MM.1S (cell line): Measurements from ENCODE around the gene KRT13.

Experiments
- DNase-seq: peaks from one replicate; pipeline ENCODE4 v3.0.0-alpha.2; 2015
- H2AFZ ChIP-seq: fragments of 300-600 bp; sonication (generic); 2 replicates; pipeline ENCODE4 v1.6.0; 2016; ENCODE audit warnings: antibody characterized with exemption, low read length
- H3F3A ChIP-seq: fragments of 300-600 bp; sonication (generic); 2 replicates; pipeline ENCODE4 v1.6.1; 2016; ENCODE audit warnings: mild to moderate bottlenecking, antibody characterized with exemption, low read length, moderate library complexity, mixed read lengths; ENCODE audit not compliant: insufficient read depth
- H3K27ac ChIP-seq: fragments of 300-600 bp; sonication (generic); 2 replicates; pipeline ENCODE4 v1.5.1; 2016; ENCODE audit warnings: mild to moderate bottlenecking, low read length
- H3K27me3 ChIP-seq: fragments of 300-600 bp; sonication (generic); replicated peaks from 2 replicates; pipeline ENCODE4 v1.6.0; 2016; ENCODE audit warnings: low read length; ENCODE audit not compliant: insufficient read depth
- H3K36me3 ChIP-seq: fragments of 300-600 bp; sonication (generic); replicated peaks from 2 replicates; pipeline ENCODE4 v1.6.1; 2016; ENCODE audit warnings: mild to moderate bottlenecking, low read length, mixed read lengths; ENCODE audit not compliant: insufficient read depth
- H3K4me1 ChIP-seq: fragments of 300-600 bp; sonication (generic); 2 replicates; pipeline ENCODE4 v1.6.1; 2016; ENCODE audit warnings: low read length, mixed read lengths
- H3K4me2 ChIP-seq: fragments of 300-600 bp; sonication (generic); 2 replicates; pipeline ENCODE4 v1.6.0; 2016; ENCODE audit warnings: low read depth, low read length
- H3K4me3 ChIP-seq: fragments of 300-600 bp; sonication (generic); 2 replicates; pipeline ENCODE4 v1.5.1; 2016; ENCODE audit warnings: low read length, mixed read lengths
- H3K79me2 ChIP-seq: fragments of 300-600 bp; sonication (generic); 2 replicates; pipeline ENCODE4 v1.6.1; 2016; ENCODE audit warnings: mixed run types, low read length, mixed read lengths
- H3K9ac ChIP-seq: fragments of 300-600 bp; sonication (generic); 2 replicates; pipeline ENCODE4 v1.6.1; 2016; ENCODE audit warnings: low read length, mixed read lengths
- H3K9me2 ChIP-seq: fragments of 300-600 bp; sonication (generic); replicated peaks from 2 replicates; pipeline ENCODE4 v1.6.1; 2016; ENCODE audit warnings: mild to moderate bottlenecking, low read length, mixed read lengths; ENCODE audit not compliant: insufficient read depth
- H3K9me3 ChIP-seq: fragments of 300-600 bp; sonication (generic); replicated peaks from 2 replicates; pipeline ENCODE4 v1.6.1; 2016; ENCODE audit warnings: mild to moderate bottlenecking, low read length, mixed read lengths; ENCODE audit not compliant: insufficient read depth
- H4K20me1 ChIP-seq: fragments of 300-600 bp; sonication (generic); 2 replicates; pipeline ENCODE4 v1.6.1; 2016; ENCODE audit warnings: mild to moderate bottlenecking, low read length, moderate library complexity, mixed read lengths; ENCODE audit not compliant: insufficient read depth
- CTCF ChIP-seq: fragments of 300-600 bp; sonication (generic); IDR thresholded peaks from 2 replicates; pipeline ENCODE4 v1.5.1; 2016; ENCODE audit warnings: antibody characterized with exemption, low read length, mixed read lengths
- EZH2 ChIP-seq: fragments of 300-600 bp; sonication (generic); optimal IDR thresholded peaks from 2 replicates; pipeline ENCODE3; 2017; ENCODE audit warnings: low read depth, mild to moderate bottlenecking, antibody characterized with exemption, low read length, mixed read lengths
- EZH2phosphoT487 ChIP-seq: fragments of 300-600 bp; sonication (generic); IDR thresholded peaks from 2 replicates; pipeline ENCODE4 v1.6.1; 2018; ENCODE audit warnings: antibody characterized with exemption, low read length

Gene KRT13

GRCh38 chr17:41522301-41523224 lies 17.2 kb upstream of the KRT13 start:
- no peak for DNase-seq
- no peak overlapping the region for H3K4me2 ChIP-seq
- H3K9me2 ChIP-seq: no peaks in the 10 kb centered on the region
- no peak overlapping the region for H3K4me3 ChIP-seq
- no peaks in the 10 kb centered on the region for H4K20me1 ChIP-seq
- no peaks in the 10 kb centered on the region for H3F3A ChIP-seq
- TF ChIP-seq EZH2phosphoT487: no peak
- no peak for TF ChIP-seq CTCF
- TF ChIP-seq EZH2: no peak
- peaks cover 19% of the 10 kb centered on the region for H3K4me1 ChIP-seq
- no peaks in the 10 kb centered on the region for H3K36me3 ChIP-seq
- no peak overlapping the region for H3K27ac ChIP-seq
- H3K27me3 ChIP-seq: peaks cover 10% of the 10 kb centered on the region
- no peaks in the 10 kb centered on the region for H3K9me3 ChIP-seq
- no peak overlapping the region for H2AFZ ChIP-seq
- no peak overlapping the region for H3K9ac ChIP-seq
- H3K79me2 ChIP-seq: no peaks in the 10 kb centered on the region

GRCh38 chr17:41521574-41522261 lies 16.3 kb upstream of the KRT13 start:
- H3K9ac ChIP-seq: no peak overlapping the region
- H3K36me3 ChIP-seq: no peaks in the 10 kb centered on the region
- peaks cover 22% of the 10 kb centered on the region for H3K4me1 ChIP-seq
- H3K9me3 ChIP-seq: no peaks in the 10 kb centered on the region
- H4K20me1 ChIP-seq: no peaks in the 10 kb centered on the region
- H3K27me3 ChIP-seq: peaks cover 2% of the 10 kb centered on the region; the same call in 1 of the 2 replicates
- H3K4me3 ChIP-seq: no peak overlapping the region
- no peak overlapping the region for H2AFZ ChIP-seq
- no peaks in the 10 kb centered on the region for H3F3A ChIP-seq
- TF ChIP-seq EZH2phosphoT487 (no peak), CTCF (no peak), EZH2 (no peak)
- no peaks in the 10 kb centered on the region for H3K79me2 ChIP-seq
- no peak overlapping the region for H3K4me2 ChIP-seq
- no peak for DNase-seq
- no peak overlapping the region for H3K27ac ChIP-seq
- H3K9me2 ChIP-seq: no peaks in the 10 kb centered on the region

- Histone ChIP-seq H3K79me2 (no peaks in the 10 kb centered on the region), H3K27ac (no peak overlapping the region), H3K27me3 (no peaks in the 10 kb centered on the region), H3F3A (no peaks in the 10 kb centered on the region), H3K4me2 (no peak overlapping the region), H3K4me1 (peaks cover 22% of the 10 kb centered on the region), H4K20me1 (no peaks in the 10 kb centered on the region), H2AFZ (no peak overlapping the region), H3K9me3 (no peaks in the 10 kb centered on the region), H3K9me2 (no peaks in the 10 kb centered on the region), H3K9ac (no peak overlapping the region), H3K4me3 (no peak overlapping the region), H3K36me3 (no peaks in the 10 kb centered on the region)
- DNase-seq: no peak
- no peak for TF ChIP-seq EZH2
- TF ChIP-seq EZH2phosphoT487: no peak
- no peak for TF ChIP-seq CTCF
Observed at GRCh38 chr17:41520821-41521521, 15.6 kb upstream of the KRT13 start.
